ENCODE measurements around the gene RCAN3.

- TF ChIP-seq CTCF (IDR thresholded peaks at IDR 0.05) (no peak), POLR2AphosphoS5 (IDR thresholded peaks at IDR 0.05) (no peak), EP300 (IDR thresholded peaks at IDR 0.05) (no peak), POLR2A (IDR thresholded peaks at IDR 0.05) (no peak)
These were observed 60.0 kb downstream of the RCAN3 start for GRCh38 chr1:24562625-24563024.

All from sigmoid colon (tissue), 4 donors.